ENCODE results near the gene HADH. TPM values are rescaled to one million over a fixed set of nuclear protein-coding genes. Genes with fewer than 3 reads are reported as not detected.

HADH gene
- total and polyA plus RNA-seq, 4 donors: 37.6 to 43.9 (median 40.6) TPM

DNA sequence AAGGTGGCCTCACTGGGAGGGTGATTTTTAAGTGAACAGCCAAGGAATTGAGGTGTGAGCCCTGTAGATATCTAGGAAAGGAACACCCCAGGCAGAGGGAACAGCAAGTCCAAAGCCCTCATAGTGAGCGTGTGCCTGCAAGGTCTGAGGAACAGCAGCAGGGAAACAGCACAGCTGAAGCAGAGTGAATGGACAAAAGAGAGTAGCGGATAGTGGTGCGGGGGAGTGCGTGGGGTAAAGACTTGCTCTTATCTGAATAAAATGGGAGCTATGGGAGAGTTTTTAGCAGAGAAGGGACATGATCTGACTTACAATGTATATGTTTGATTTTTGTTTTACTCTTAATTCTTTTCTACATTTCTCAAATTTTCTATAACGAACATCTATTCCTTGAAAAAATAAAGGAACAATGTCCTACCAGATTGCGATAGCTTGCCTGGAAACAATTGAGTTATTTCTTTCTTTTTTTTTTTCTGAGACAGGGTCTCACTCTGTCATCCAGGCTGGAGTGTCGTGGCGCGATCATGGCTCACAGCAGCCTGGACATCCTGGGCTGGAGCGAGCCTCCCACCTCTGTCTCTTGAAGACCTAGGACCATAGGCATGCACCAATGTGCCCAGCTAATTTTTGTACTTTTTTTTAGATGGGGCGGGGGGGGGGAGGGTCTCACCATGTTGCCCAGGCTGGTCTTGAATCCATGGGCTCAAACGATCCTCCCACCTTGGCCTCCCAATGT is 19.5 kb upstream of the HADH start:
- Histone ChIP-seq H3K36me3 (ENCODE audit: control insufficient read depth in 4 of 4, insufficient read depth in 4 of 4, low read length in 4 of 4) (no peaks in the 10 kb centered on the region), H3K4me3 (no peak overlapping the region), H3K9me3 (ENCODE audit: control insufficient read depth in 4 of 4, insufficient read depth in 3 of 4, low read length in 3 of 4) (no peaks in the 10 kb centered on the region), H3K27me3 (ENCODE audit: control insufficient read depth in 3 of 3, insufficient read depth in 3 of 3, low read length in 2 of 3) (no peaks in the 10 kb centered on the region), H3K27ac (ENCODE audit: low read depth in 1 of 2, low read length in 1 of 2) (no peak overlapping the region), H3K9ac (ENCODE audit: insufficient read depth in 1 of 2, low read length in 2 of 2) (no peak overlapping the region), H3K4me1 (ENCODE audit: control insufficient read depth in 5 of 5, insufficient read depth in 5 of 5, low read length in 5 of 5) (no peaks in the 10 kb centered on the region)
- DNase-seq (no peak), ATAC-seq (ENCODE audit: insufficient read depth, low FRiP score) (no peak)
- 96 to 97% methylated on average over 12 of the region's 12 CpGs for WGBS, 2 donors
- TF ChIP-seq, protein P1, sequence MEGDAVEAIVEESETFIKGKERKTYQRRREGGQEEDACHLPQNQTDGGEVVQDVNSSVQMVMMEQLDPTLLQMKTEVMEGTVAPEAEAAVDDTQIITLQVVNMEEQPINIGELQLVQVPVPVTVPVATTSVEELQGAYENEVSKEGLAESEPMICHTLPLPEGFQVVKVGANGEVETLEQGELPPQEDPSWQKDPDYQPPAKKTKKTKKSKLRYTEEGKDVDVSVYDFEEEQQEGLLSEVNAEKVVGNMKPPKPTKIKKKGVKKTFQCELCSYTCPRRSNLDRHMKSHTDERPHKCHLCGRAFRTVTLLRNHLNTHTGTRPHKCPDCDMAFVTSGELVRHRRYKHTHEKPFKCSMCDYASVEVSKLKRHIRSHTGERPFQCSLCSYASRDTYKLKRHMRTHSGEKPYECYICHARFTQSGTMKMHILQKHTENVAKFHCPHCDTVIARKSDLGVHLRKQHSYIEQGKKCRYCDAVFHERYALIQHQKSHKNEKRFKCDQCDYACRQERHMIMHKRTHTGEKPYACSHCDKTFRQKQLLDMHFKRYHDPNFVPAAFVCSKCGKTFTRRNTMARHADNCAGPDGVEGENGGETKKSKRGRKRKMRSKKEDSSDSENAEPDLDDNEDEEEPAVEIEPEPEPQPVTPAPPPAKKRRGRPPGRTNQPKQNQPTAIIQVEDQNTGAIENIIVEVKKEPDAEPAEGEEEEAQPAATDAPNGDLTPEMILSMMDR (IDR thresholded peaks at IDR 0.05; ENCODE audit: control extremely low read depth, extremely low read depth): no peak

DNA sequence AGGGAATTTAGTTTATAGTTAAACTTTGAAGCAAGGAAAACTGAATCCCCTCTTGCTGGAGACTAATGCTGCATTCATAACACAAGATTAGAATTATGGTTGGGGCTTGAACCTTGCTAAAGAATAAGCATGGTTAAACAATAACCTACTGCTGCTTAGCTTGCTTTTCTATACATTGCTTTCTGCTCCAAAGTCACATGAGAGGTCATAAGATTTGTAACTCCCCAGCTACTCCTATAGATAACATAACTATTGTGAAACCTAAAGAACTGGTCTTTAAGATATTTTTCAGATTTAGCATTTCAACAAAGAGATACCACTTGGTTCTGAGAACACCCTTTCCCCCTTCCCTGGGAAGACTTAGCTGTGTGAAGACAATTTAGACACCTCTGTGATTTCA is 17.1 kb upstream of the HADH start:
- DNase-seq: no peak
- Histone ChIP-seq H3K9me3 (ENCODE audit: control insufficient read depth in 4 of 4, insufficient read depth in 3 of 4, low read length in 3 of 4) (no peaks in the 10 kb centered on the region), H3K36me3 (ENCODE audit: control insufficient read depth in 4 of 4, insufficient read depth in 4 of 4, low read length in 4 of 4) (no peaks in the 10 kb centered on the region), H3K27me3 (ENCODE audit: control insufficient read depth in 3 of 3, insufficient read depth in 3 of 3, low read length in 2 of 3) (no peaks in the 10 kb centered on the region), H3K9ac (ENCODE audit: insufficient read depth in 1 of 2, low read length in 2 of 2) (no peak overlapping the region), H3K27ac (ENCODE audit: low read depth in 1 of 2, low read length in 1 of 2) (no peak overlapping the region), H3K4me3 (no peak overlapping the region), H3K4me1 (ENCODE audit: control insufficient read depth in 5 of 5, insufficient read depth in 5 of 5, low read length in 5 of 5) (no peaks in the 10 kb centered on the region)
- TF ChIP-seq, protein P1 (IDR thresholded peaks at IDR 0.05; ENCODE audit: control extremely low read depth, extremely low read depth): no peak
- no peak for ATAC-seq (ENCODE audit: insufficient read depth, low FRiP score)

DNA sequence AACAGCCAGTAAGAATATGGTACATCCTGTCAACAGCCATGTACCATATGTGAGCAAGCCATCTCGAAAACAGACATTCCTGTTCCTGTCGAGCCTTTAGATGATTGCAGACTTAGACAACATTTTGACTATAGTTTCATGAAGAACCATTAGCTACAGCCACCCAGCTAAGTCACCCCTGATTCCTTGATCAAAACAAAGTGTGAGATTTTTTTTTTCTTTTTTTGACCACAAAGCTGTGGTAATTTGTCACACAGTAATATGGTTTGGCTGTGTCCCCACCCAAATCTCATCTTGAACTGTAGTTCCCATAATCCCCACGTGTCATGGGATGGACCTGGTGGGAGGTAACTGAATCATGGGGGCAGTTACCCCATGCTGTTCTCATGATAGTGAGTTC is 15.2 kb upstream of the HADH start:
- TF ChIP-seq, protein P1 (IDR thresholded peaks at IDR 0.05; ENCODE audit: control extremely low read depth, extremely low read depth): no peak
- no peak for ATAC-seq (ENCODE audit: insufficient read depth, low FRiP score)
- Histone ChIP-seq H3K4me1 (ENCODE audit: control insufficient read depth in 5 of 5, insufficient read depth in 5 of 5, low read length in 5 of 5) (no peaks in the 10 kb centered on the region), H3K9ac (ENCODE audit: insufficient read depth in 1 of 2, low read length in 2 of 2) (no peak overlapping the region), H3K4me3 (no peak overlapping the region), H3K9me3 (ENCODE audit: control insufficient read depth in 4 of 4, insufficient read depth in 3 of 4, low read length in 3 of 4) (no peaks in the 10 kb centered on the region), H3K27me3 (ENCODE audit: control insufficient read depth in 3 of 3, insufficient read depth in 3 of 3, low read length in 2 of 3) (no peaks in the 10 kb centered on the region), H3K27ac (ENCODE audit: low read depth in 1 of 2, low read length in 1 of 2) (no peak overlapping the region), H3K36me3 (ENCODE audit: control insufficient read depth in 4 of 4, insufficient read depth in 4 of 4, low read length in 4 of 4) (no peaks in the 10 kb centered on the region)
- WGBS, 2 donors: 83 to 89% methylated on average over 3 of the region's 3 CpGs
- no peak for DNase-seq

DNA sequence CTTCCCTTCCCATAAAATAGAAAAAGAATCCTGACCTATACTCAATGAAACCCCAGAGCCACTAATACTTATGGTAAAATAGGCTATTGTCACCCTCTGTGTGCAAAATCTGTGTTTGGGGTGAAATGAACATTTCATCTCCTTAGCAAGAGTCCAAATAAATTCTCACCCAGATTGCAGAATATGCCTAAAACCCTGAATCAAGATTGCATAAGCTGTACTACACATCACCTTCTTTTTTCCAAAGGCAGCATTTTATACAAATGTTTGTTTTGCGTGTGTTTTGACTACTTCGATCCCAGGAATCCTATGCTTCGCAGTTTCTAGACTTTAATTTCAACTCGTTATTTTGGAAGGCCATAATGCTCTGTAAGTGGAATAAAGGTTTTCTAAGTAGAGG is 12.2 kb upstream of the HADH start:
- WGBS, 2 donors: 92 to 96% methylated on average over 4 of the region's 4 CpGs
- no peak overlapping the region for H3K9ac ChIP-seq (ENCODE audit: insufficient read depth in 1 of 2, low read length in 2 of 2)

More for the DNA sequence above, 12.2 kb upstream of the HADH start:
- no peaks in the 10 kb centered on the region for H3K4me1 ChIP-seq (ENCODE audit: control insufficient read depth in 5 of 5, insufficient read depth in 5 of 5, low read length in 5 of 5)
- no peaks in the 10 kb centered on the region for H3K36me3 ChIP-seq (ENCODE audit: control insufficient read depth in 4 of 4, insufficient read depth in 4 of 4, low read length in 4 of 4)
- no peaks in the 10 kb centered on the region for H3K27me3 ChIP-seq (ENCODE audit: control insufficient read depth in 3 of 3, insufficient read depth in 3 of 3, low read length in 2 of 3)
- DNase-seq: no peak
- TF ChIP-seq, protein P1 (IDR thresholded peaks at IDR 0.05; ENCODE audit: control extremely low read depth, extremely low read depth): no peak
- H3K4me3 ChIP-seq: no peak overlapping the region
- no peak for ATAC-seq (ENCODE audit: insufficient read depth, low FRiP score)
- no peak overlapping the region for H3K27ac ChIP-seq (ENCODE audit: low read depth in 1 of 2, low read length in 1 of 2)
- no peaks in the 10 kb centered on the region for H3K9me3 ChIP-seq (ENCODE audit: control insufficient read depth in 4 of 4, insufficient read depth in 3 of 4, low read length in 3 of 4)
